ENCODE data around the gene MRPS25.

DNA sequence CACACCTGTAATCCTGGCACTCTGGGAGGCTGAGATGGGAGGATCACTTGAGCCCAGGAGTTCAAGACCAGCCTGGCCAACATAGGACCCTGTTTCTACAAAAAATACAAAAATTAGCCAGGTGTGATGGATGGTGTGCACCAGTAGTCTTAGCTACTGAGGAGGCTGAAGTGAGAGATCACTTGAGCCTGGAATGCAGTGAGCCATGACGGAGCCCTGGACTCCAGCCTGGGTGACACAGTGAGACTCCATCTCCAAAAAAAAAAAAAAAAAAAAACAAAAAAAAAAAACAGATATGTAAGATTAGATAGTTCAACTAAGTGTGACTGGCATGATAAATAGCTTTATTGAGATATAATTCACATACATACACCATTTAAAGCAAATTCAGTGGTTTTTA, 24.1 kb upstream of the MRPS25 start:
- TF ChIP-seq, protein P1, sequence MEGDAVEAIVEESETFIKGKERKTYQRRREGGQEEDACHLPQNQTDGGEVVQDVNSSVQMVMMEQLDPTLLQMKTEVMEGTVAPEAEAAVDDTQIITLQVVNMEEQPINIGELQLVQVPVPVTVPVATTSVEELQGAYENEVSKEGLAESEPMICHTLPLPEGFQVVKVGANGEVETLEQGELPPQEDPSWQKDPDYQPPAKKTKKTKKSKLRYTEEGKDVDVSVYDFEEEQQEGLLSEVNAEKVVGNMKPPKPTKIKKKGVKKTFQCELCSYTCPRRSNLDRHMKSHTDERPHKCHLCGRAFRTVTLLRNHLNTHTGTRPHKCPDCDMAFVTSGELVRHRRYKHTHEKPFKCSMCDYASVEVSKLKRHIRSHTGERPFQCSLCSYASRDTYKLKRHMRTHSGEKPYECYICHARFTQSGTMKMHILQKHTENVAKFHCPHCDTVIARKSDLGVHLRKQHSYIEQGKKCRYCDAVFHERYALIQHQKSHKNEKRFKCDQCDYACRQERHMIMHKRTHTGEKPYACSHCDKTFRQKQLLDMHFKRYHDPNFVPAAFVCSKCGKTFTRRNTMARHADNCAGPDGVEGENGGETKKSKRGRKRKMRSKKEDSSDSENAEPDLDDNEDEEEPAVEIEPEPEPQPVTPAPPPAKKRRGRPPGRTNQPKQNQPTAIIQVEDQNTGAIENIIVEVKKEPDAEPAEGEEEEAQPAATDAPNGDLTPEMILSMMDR (IDR thresholded peaks at IDR 0.05; ENCODE audit: poor library complexity), result no peak
- TF ChIP-seq EZH2 (IDR thresholded peaks at IDR 0.05; ENCODE audit: borderline replicate concordance), result no peak
